HG02678 (cell line): ENCODE results near the gene AMOTL1.
"Not testable (repeated sequence)": the region's sequence is repeated elsewhere in the genome, so short reads cannot be mapped to it uniquely, and the experiment has no call there.

ENCODE experiments used
- ATAC-seq: cut with Tn5 transposase; IDR thresholded peaks from one replicate; pipeline ENCODE4 v1.9.1; 2021; ENCODE audit warnings: mild to moderate bottlenecking, moderate library complexity; ENCODE audit not compliant: unreplicated experiment

AMOTL1 gene

DNA sequence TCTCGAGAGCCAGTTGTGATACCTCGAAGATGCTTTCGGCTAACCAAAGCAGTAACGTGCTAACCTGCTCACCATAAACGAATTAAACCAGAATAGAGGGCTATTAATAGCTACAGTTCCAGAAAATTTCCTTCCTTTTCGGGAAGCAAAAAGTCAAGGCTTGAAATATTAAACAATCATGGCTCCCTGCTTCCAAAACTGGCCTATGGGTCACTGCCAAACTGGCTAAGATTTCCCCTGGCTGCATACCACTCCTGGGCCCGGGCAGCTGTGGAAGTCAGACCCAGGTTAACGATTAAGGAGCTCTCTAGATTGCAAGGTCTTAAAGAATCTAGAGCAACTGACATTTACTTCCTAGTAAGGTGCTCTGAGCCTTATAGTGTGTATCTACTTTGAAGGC is 1.7 kb downstream of the AMOTL1 start:
- no peak for ATAC-seq

DNA sequence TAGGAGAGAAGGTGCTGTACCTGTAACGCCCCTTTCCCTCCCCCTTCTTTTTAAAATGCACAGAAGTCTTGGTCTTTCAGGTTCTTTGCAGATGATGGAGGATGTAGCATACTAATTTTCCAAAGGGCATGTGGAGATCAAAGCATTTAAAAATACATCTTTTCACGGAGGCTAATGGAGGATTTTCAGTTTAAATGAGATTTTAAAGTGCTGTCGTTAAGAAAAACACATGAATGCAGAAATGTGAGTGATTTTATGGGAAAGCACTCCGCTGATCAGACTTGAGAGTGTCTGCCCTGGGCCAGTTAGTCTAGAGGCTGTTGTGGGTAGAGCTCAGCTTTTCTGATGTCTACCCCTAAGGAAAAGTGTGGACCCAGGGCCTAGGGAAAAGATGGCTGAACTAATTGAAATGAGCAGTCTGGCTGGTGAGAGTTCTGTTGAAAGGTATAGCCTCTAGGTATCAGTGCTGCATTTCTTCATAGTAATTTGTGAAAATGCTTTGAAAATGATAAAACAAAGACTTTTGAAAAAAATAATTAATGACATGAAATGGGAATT is 2.5 kb downstream of the AMOTL1 start:
- no peak for ATAC-seq

DNA sequence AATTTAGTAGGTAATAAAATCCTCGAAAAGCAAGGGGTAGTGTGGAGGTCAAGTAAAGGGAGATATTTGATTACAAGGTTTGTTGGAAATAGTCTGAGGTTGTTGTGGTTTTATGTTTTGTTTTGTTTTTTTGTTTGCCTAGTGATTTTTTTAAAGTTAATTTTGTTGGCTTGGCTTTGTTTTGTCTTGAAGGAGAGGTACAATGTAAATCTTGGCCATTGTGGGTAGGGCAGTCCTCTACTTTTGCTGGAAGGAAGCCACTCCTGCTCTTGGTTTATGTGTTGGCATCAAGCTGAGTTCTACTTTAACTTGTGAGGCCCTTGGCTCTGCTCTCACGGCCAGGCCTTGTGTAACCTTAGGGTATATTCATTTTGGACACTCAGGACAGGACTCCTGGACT is 3.2 kb downstream of the AMOTL1 start:
- ATAC-seq, result no peak

DNA sequence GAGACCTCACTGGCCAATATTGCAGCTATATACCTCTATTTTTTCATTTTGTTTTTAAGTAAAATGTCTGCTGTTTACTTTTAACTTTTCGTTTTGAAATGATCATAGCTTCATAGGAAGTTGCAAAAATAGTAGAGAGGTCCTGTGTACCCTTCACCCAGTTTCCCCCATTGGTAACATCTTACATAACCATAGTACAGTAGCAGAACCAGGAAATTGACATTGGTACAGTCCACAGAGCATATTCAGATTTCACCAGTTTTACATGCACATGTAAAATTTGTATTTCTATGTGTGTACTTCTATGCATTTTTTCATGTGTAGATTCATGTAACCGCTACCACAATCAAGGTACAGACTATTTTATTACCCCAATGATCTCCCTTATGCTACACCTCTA is 3.8 kb downstream of the AMOTL1 start:
- ATAC-seq, result no peak

DNA sequence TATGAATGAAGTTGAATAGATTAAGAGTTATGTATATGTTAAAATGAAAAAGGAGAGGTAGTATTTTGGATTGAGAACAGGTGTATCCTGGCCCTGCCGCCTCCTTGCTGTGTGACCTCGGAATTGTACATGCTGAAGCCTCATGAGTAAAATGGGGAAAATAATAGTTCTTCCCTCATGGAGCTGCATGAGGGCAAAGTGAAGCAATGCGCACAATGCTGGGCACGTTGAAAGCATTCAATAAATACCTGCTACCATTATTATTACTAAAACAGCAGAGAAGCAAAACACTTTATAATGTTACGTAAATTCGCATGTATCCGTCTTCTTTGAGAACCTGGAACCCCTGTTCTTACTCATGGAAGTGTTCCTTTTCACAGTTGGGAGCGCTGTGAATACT is 5.7 kb downstream of the AMOTL1 start:
- ATAC-seq, result no peak

DNA sequence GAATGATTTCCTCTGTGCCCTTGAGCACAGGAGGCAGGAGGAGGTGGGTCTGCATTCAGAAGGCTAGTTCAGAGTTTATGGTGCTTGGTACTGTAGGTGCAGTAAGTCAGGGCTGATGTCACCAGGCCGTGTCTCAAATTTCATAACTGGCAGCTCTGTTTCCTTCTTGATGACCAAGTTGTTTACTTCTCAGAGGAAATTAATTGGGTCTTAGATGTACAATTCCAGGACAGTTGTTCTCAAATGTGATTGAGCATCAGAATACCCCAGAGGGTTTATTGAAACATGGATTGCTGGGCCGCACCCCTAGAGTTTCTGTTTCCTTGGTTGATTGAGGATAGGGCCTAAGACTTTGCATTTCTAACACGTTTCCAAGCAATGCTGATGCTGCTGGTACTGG is 6.2 kb downstream of the AMOTL1 start:
- no peak for ATAC-seq

DNA sequence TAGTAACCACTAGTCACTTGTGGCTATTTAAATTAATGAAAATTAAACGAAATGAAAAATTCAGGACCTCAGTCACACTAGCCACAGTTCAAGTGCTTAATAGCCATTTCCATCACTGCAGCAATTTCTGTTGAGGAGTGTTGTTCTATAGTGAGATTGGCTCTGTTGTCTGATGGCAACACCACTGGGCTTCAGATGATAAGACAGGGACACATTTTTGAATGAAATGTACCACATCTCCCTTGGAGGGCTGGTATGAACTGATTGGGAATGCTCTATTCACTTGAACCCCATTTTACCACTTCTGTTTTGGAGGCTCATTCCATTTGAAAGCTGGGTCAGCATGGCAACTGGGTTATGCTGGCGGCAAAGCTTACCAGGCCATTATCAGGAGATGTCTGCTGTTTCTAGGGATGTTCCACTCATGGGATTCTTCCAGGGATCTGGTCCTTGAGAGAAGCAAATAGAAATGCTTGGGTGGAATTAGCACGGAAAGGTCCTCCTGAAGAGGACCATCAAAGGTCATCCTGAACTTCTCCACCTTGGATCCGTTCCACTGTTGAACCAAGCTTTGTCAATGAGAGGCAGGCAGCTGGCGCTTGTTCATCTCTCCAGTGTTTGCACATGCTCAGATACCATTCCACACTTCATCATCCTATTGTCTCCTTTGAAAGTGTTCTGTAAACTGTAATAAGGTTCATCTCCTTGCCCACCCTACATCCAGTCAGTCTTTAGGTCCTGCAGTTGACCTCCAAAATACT is 7.6 kb downstream of the AMOTL1 start:
- no peak for ATAC-seq

DNA sequence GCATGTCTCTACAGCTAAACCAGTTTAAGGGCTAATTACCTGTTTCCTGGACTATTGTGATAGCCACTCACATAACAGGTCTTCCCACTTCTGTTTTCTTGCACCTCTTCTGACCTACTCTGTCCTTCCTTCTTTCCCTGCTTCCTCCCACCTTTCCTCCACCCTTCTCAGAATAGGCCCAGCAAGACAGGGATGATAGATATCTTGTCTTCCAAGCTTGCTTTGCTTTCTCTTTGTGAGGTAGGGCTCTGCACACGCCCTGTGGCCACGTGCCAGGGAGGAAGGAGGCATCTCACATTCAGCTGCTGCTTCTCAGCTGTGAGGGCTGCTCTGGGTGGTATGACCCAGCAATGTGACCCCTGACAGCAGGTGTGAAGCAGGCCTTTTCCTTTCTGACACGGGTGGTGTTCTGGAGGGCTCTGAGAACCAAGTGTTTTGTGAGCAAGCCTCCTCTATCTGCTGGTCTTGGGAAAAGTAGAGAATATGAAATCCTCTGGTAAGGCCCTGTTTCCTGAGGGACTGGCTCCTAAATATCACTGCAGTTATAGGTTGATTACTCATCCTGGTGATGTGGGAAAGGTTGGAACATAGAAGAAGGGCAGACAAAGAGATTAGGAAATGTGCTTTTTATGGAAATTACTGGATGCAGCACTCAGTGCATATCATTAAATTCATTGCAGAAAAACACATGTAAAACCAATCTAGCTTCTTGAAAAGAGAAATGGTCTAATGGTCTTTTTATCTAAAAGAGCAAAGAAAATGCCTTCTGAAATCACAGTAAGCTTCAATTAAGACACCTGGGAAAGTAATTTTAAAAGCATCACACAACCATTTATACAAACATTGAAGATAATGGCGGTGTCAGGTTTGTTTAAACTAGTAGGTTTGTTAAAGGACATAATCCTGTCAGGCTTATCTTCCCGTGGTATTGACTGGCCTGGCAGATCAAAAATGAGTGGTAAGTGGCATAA is 8.5 kb downstream of the AMOTL1 start:
- ATAC-seq, result peak; percentile 42

DNA sequence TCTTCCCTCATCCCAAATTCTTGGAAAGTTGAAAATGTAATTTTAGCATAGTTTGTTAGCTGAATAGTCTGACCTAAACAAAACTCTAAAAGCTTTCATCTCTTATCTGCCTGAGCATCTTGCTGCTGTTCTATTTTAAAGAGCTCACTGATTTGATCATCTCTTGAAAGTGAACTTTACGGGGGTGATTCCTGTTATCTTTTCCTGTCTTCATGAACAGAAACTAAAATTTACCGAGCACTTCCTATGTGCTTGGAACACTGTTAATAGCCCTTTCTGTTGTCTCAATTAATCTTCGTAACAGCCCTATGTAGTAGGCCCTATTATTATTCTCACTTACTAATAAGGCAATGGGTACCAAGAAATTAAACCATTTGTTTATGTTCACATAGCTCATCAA is 12.3 kb downstream of the AMOTL1 start:
- no peak for ATAC-seq

DNA sequence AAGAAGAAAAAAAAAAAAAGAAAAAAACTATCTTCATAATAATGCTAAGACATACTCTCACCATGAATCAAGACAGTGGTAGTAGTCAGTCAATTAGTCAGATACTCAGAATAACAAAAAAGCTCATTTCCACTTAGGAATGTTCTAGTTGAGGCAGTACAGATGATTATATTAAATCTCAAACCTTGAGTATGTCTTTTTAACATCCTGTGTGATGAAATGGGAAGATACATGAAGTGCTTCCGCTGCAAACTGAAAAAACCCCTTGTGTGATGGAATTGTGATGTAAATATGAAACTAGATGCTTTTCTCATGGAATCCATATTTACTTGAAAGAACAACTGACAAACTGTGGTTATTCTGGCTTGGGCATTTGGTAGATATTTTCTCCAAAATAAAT is 13.7 kb downstream of the AMOTL1 start:
- no peak for ATAC-seq

DNA sequence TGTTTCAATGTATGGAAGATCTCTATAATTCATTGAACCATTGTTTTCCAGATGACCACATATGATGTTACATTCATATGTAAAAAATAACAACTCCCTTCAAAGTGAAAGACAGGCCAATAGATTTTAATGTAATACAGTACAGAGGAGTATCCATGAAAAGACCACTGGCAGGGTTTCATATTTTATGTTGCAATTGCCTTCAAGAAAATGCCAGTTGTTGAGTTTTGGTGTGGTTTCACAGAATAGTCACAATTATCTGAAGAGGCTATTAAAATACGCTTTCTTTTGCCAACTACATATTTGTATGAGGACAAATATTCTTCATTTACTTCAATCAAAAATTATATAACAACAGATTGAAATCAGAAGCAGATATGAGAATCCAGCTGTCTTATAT is 14.3 kb downstream of the AMOTL1 start:
- no peak for ATAC-seq

DNA sequence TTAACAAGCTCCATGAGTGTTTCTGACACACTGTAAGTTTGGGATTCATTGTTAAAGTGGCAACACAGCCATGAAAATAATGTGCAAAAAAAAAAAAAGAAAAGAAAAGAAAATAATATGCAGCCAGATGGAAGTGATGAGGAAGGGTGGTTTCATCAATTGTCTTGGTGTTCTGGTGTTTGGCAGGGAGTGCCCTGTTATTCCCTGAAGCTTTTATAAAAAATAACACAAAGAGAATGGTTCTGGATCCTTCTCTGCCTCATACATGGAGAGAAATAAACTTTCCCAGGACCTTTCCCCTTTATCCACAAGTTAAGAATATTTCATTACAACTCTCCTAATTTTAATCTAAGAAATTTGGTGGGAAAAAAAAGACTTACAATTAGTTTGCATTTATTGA is 16.7 kb downstream of the AMOTL1 start:
- ATAC-seq, result no peak

DNA sequence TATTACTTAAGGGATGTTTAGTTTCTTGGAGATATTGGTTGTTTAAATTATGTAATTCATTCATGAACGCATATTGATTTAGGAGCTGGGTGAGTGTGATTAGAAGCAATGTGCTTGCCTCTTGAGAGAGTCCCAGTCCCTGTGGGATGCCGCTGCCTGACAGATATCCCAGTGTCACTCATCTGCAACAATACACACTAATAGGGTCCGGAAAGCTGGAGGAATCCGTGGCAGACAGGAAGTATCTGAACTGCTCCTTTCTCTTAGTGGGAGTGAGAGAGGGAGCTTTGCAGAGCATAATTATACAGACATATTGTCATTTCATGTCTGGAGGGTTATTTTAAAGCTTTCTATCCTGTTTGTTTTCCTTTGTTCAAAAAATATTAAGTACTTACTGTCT is 17.4 kb downstream of the AMOTL1 start:
- no peak for ATAC-seq

DNA sequence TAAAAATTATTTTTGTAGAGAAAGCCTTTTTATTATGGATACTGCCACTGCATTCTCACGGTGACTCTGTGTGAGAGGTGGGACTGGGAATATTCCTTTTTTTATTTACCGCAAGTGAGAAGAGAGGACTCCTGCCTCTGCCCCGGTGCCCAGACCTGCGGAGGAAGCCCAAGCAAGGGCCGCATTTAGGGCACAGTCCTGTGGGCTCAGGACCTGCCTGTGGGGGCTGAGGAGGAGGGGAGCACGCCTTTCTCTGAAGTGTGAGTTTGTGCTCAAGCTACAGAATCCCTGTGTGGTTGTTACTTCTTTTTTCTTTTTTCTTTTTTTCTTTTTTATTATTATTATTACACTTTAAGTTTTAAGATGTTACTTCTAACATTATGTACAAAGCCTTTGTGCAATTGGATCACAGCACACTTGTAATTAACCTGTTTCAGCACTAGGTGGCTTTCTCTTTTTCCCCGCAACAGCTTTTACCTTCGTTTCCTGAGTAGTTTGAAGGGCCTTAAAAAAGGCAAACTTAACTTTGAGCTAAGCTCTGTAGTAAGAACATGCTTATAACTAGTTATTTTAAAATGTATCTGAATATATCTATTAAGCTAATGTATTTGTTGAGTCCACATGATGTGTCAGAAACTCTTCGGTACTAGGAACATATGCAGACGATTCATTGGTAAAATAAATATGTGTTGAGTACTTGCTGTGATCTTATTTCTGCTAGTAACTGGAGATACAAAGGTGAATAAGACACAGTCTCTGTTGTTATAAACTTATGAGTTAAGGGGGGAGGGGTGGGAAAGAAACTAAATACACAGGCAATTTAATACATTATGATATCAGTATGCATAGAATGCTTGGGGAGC is 18.3 kb downstream of the AMOTL1 start:
- ATAC-seq, result peak; percentile 69

DNA sequence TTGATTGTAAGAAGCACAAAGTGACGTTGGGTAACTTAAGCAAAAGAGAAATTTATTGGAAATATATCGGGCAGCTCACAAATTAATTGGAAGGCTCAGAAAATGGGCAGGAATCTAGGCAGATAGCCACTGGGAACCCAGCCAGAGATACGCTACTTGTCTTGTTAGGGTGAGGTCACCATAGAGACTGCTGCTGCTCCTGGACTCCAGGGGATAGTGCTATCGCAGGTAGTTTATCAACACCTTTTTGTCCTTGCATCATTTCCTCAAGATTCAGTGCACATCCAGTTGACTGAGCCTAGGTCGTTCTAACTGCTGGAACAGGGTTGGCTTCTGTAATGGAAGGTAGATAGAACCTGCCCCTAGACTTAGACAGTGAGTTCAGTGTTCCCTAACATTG is 19.6 kb downstream of the AMOTL1 start:
- no peak for ATAC-seq

DNA sequence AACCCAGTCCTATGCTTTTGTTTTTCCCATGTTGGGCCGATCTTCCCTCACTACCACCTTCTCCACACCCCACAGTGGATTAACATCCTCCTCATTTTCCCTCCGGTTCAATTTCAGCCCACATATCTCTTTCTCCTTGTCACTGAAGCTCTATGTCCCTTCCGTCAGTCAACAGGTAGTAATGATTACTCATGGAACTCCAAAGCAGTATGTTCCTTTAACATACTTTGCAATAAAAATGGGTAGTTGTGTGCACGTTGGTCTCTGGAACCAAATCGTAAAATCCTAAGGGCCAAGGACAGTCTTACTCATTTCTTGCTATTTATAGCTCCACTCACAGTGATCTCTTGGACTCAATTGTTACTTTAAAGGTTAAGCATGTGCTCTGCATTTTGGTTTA is 20.2 kb downstream of the AMOTL1 start:
- ATAC-seq, result no peak

DNA sequence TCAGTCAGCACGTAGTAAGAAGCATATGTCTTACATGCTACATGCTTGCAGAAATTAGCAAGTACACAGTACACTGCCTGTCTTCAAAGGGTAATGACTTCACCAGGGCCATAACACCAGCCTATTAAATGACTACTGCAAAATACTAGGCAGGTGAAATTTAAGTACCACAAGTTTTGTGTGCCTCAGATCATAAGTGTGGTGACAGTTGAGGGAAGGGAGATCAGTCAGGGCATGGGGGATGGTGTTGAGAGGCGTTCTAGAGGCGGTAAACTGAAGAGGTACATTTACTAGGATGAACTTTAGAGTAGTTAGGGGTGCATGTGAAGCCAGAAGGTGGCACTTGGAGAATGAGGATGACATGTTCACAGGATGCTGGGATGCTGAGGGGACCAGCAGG is 22.0 kb downstream of the AMOTL1 start:
- no peak for ATAC-seq

DNA sequence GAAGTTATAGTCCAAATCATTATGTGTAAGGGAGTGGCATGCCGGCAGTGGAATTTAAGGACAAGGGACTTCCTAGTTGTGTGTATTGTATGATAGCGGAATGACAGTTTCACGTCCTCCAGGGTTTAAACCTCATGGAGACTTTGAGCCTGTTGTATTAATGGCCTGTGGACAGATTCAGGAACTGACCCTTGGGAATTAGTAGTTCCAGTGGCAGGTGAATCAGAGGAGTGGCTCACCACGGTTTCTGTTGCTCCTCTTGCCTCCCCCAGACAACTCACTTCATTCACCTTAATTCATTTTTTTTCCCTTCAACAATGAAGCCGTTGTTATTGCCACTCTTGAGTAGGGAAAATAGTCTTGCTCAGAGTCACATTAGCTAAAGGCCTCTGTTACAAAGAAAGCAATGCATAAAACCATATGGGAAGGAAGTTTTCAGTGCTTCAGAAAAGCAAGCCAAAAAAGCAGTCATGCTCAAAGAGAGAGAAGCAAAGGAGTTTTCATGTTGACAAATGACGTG is 22.6 kb downstream of the AMOTL1 start:
- no peak for ATAC-seq

DNA sequence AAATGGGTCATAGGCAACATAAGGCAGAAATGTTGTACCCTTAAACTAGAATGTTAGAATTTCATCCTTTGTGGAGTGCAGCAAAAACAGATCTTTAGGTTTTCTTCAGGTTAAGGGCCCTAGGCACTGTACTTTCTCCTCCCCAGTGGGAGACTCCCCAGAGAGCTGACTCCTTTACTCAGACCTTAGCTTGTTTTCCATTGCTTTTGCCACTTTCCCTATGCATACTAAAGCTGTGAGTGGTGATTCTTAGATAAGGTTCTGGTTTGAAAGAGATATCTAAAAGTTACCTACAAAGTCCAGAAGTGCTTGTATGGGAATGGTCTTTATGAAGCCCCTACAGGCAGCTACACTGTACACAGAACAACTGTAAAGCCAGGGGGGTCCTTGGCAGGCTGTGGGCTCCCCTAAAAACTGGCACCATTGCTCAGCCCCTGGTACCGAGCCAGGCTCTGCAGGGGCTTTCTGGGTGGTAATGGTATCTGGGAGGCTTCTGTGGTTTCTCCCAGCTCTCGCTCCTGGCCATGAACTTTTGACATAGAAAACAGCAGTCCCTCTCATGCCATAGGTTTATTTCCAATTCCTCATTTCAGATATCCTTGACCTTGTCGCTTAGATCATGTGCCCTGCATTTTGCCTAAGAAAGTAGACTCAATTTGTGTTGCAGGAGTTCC is 23.2 kb downstream of the AMOTL1 start:
- no peak for ATAC-seq

DNA sequence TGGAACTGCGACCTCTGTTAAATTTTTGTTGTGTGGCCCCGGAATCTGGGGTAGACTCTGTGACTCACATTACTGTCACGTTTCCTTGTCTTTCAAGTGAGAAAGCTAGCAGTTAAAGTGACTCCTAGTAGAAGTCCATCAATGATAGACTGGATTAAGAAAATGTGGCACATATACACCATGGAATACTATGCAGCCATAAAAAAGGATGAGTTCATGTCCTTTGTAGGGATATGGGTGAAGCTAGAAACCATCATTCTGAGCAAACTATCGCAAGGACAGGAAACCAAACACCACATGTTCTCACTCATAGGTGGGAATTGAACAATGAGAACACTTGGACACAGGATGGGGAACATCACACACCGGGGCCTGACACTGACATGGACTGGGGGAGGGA is 23.8 kb downstream of the AMOTL1 start:
- ATAC-seq, result not testable (repeated sequence)
